ENCODE measurements around the gene ETS1.

DNA sequence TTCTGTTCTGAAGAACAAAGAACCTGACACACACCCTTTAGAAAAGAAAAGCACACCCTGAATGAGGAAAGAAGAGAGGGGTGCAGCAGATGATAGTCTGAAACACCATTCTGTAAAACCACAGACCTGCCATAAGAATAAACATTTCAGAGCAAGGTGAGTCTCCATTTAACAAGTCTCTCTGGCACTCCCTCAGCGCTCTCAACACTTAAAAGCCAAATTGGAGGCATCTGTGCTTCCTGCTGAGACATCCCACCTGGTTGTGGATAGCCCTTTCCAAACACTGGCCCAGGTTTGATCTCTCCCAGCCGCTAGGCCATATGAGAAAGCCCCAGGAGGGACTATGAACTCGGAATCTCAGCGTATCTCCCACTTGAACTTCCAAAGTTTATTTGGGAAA is 36.3 kb downstream of the ETS1 start:
- TF ChIP-seq TCF12 (IDR thresholded peaks at IDR 0.05; ENCODE audit: low read depth) = no peak
- no peak for TF ChIP-seq EGR1 (IDR thresholded peaks at IDR 0.05)
- TF ChIP-seq, protein P1, sequence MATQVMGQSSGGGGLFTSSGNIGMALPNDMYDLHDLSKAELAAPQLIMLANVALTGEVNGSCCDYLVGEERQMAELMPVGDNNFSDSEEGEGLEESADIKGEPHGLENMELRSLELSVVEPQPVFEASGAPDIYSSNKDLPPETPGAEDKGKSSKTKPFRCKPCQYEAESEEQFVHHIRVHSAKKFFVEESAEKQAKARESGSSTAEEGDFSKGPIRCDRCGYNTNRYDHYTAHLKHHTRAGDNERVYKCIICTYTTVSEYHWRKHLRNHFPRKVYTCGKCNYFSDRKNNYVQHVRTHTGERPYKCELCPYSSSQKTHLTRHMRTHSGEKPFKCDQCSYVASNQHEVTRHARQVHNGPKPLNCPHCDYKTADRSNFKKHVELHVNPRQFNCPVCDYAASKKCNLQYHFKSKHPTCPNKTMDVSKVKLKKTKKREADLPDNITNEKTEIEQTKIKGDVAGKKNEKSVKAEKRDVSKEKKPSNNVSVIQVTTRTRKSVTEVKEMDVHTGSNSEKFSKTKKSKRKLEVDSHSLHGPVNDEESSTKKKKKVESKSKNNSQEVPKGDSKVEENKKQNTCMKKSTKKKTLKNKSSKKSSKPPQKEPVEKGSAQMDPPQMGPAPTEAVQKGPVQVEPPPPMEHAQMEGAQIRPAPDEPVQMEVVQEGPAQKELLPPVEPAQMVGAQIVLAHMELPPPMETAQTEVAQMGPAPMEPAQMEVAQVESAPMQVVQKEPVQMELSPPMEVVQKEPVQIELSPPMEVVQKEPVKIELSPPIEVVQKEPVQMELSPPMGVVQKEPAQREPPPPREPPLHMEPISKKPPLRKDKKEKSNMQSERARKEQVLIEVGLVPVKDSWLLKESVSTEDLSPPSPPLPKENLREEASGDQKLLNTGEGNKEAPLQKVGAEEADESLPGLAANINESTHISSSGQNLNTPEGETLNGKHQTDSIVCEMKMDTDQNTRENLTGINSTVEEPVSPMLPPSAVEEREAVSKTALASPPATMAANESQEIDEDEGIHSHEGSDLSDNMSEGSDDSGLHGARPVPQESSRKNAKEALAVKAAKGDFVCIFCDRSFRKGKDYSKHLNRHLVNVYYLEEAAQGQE (IDR thresholded peaks at IDR 0.05; ENCODE audit: low read depth) = no peak
- no peak for TF ChIP-seq FOXM1 (IDR thresholded peaks at IDR 0.05; ENCODE audit: borderline replicate concordance, low read depth)

All from Ishikawa (cell line).